Endothelial cell of umbilical vein (primary cell): ENCODE data around the gene KPNA1. TPM values are rescaled to one million over a fixed set of nuclear protein-coding genes. Genes with fewer than 3 reads are reported as not detected.

Source experiments
- BruUV-seq: library from RNA; stranded (reverse); fragments of 400-500 nt; replicated peaks from 2 replicates; lab custom pipeline; 2021; lab: Mats Ljungman, UMichigan
- CTCF ChIA-PET: fragments of 300-600, 350-600 bp; sonication (Branson Sonifier 250); formaldehyde crosslinking; loops from one replicate; lab custom pipeline; 2021; ENCODE audit warnings: antibody characterized with exemption, inconsistent platforms; lab: Charles Lee
- POLR2A ChIA-PET: fragments of 300-600, 350-600 bp; sonication (Branson Sonifier 250); formaldehyde crosslinking; loops from one replicate; lab custom pipeline; 2021; ENCODE audit warnings: antibody characterized with exemption, inconsistent platforms; lab: Charles Lee
- DNase-seq: peaks from one replicate; pipeline ENCODE4 v3.0.0-alpha.2; 2011; ENCODE audit warnings: low read depth, low spot score
- FAIRE-seq: peaks from 2 replicates; lab custom pipeline; 2011; peaks lifted over from hg19 to GRCh38; lab: Jason Lieb, UNC
- H2AFZ ChIP-seq: 2 replicates; pipeline ENCODE4 v1.6.0; 2012; ENCODE audit warnings: low read depth, low read length, control low read depth, inconsistent platforms
- H3K27ac ChIP-seq: 2 replicates; pipeline ENCODE4 v1.5.1; 2011; ENCODE audit warnings: low read depth, mild to moderate bottlenecking, control low read depth, low read length, moderate library complexity; ENCODE audit not compliant: insufficient read depth
- H3K27me3 ChIP-seq, 2 experiments: 2 replicates each; pipeline versions ENCODE4 v1.6.0 to v1.6.1; 2011; ENCODE audit warnings: low read length in 2 of 2, mixed read lengths in 1 of 2; ENCODE audit not compliant: control insufficient read depth in 2 of 2, insufficient read depth in 2 of 2
- H3K36me3 ChIP-seq, 2 experiments: 2 replicates in 1 of 2; 3 replicates in 1 of 2; pipeline ENCODE4 v1.5.1; 2011; ENCODE audit warnings: low read length in 2 of 2, mild to moderate bottlenecking in 1 of 2, moderate library complexity in 1 of 2; ENCODE audit not compliant: control insufficient read depth in 2 of 2, insufficient read depth in 2 of 2; ENCODE audit errors: extremely low read depth in 1 of 2
- H3K4me1 ChIP-seq: 3 replicates; pipeline ENCODE4 v1.5.1; 2011; ENCODE audit warnings: mild to moderate bottlenecking, low read length; ENCODE audit not compliant: control insufficient read depth, insufficient read depth; ENCODE audit errors: extremely low read depth
- H3K4me2 ChIP-seq: 2 replicates; pipeline ENCODE4 v1.6.1; 2011; ENCODE audit warnings: low read length, control low read depth, mixed read lengths; ENCODE audit not compliant: insufficient read depth
- H3K4me3 ChIP-seq, 3 experiments: fragments of 200-600 bp in 1 of 3; sonication (generic), shearing (Covaris generic) in 1 of 3; replicated peaks in 1 of 3; 2 replicates each; pipeline ENCODE4 v1.5.1; 2011 to 2016; ENCODE audit warnings: control low read depth in 3 of 3, low read length in 3 of 3, mild to moderate bottlenecking in 2 of 3, inconsistent platforms in 1 of 3, low read depth in 1 of 3, moderate library complexity in 1 of 3; ENCODE audit not compliant: insufficient read depth in 1 of 3
- H3K79me2 ChIP-seq: 2 replicates; pipeline ENCODE4 v1.6.0; 2012; ENCODE audit warnings: low read length, inconsistent platforms; ENCODE audit not compliant: control insufficient read depth, insufficient read depth
- H3K9ac ChIP-seq: replicated peaks from 2 replicates; pipeline ENCODE3; 2011; ENCODE audit warnings: low read length, control low read depth; ENCODE audit not compliant: insufficient read depth; ENCODE audit errors: extremely low read depth
- H3K9me1 ChIP-seq: replicated peaks from 3 replicates; pipeline ENCODE4 v1.6.0; 2011; ENCODE audit warnings: mild to moderate bottlenecking, low read length; ENCODE audit not compliant: control insufficient read depth, insufficient read depth; ENCODE audit errors: extremely low read depth
- H3K9me3 ChIP-seq: replicated peaks from 2 replicates; pipeline ENCODE4 v1.5.1; 2012; ENCODE audit warnings: low read length, inconsistent platforms; ENCODE audit not compliant: control insufficient read depth, insufficient read depth
- H4K20me1 ChIP-seq: replicated peaks from 2 replicates; pipeline ENCODE3; 2011; ENCODE audit warnings: mild to moderate bottlenecking, low read length; ENCODE audit not compliant: control insufficient read depth, insufficient read depth; ENCODE audit errors: extremely low read depth
- CTCF ChIP-seq, 2 donors: IDR thresholded peaks; 1 replicate in 1 of 2; 2 replicates in 1 of 2; pipeline ENCODE4 v1.5.1; 2011; ENCODE audit warnings: low read length in 2 of 2, mild to moderate bottlenecking in 2 of 2, moderate library complexity in 2 of 2, control low read depth in 1 of 2, inconsistent platforms in 1 of 2, low read depth in 1 of 2; ENCODE audit not compliant: insufficient read depth in 1 of 2; ENCODE audit errors: extremely low read depth in 1 of 2
- EZH2 ChIP-seq: IDR thresholded peaks from 2 replicates; pipeline ENCODE4 v1.6.1; 2012; ENCODE audit warnings: borderline replicate concordance, low read depth, mild to moderate bottlenecking, moderate library complexity, low read length, inconsistent platforms; ENCODE audit not compliant: severe bottlenecking
- FOS ChIP-seq: IDR thresholded peaks from 2 replicates; pipeline ENCODE4 v1.6.1; 2011; ENCODE audit warnings: mild to moderate bottlenecking, low read length, moderate library complexity, borderline replicate concordance; ENCODE audit not compliant: insufficient read depth
- GATA2 ChIP-seq: IDR thresholded peaks from 2 replicates; pipeline ENCODE4 v1.7.0; 2011; ENCODE audit warnings: low read depth, mild to moderate bottlenecking, moderate library complexity, mixed read lengths, low read length; ENCODE audit not compliant: insufficient read length, insufficient read depth
- JUN ChIP-seq: IDR thresholded peaks from 2 replicates; pipeline ENCODE4 v1.6.1; 2011; ENCODE audit warnings: borderline replicate concordance, low read depth; ENCODE audit not compliant: insufficient read length, insufficient read depth
- MAX ChIP-seq: IDR thresholded peaks from 2 replicates; pipeline ENCODE4 v1.6.1; 2011; ENCODE audit not compliant: insufficient read depth, insufficient read length
- MYC ChIP-seq: IDR thresholded peaks from one replicate; pipeline ENCODE4 v1.6.1; 2011; ENCODE audit warnings: mild to moderate bottlenecking, low read depth, low read length
- POLR2A ChIP-seq: IDR thresholded peaks from 2 replicates; pipeline ENCODE4 v1.6.1; 2012; ENCODE audit warnings: low read depth, mild to moderate bottlenecking, control low read depth, low read length
- POLR2AphosphoS5 ChIP-seq: IDR thresholded peaks from 2 replicates; pipeline ENCODE4 v1.6.1; 2012; ENCODE audit warnings: low read depth, mild to moderate bottlenecking, control low read depth, low read length, moderate library complexity; ENCODE audit not compliant: insufficient read depth
- dilution Hi-C: fragments of 300-500 bp; cut with MboI; formaldehyde crosslinking; loops from one replicate; pipeline ENCODE4 v1.15.0; 2019; ENCODE audit warnings: low sequenced_read_pairs; ENCODE audit not compliant: extremely low pct_ligation_motif_present
- intact Hi-C: fragments of 100-400 bp; cut with micrococcal nuclease; formaldehyde crosslinking; loops from one replicate; pipeline ENCODE4 v1.10.0; 2022
- polyA plus RNA-seq, 4 experiments: library from polyadenylated mRNA; depleted of rRNA in 3 of 4; stranded (reverse) in 3 of 4; unstranded in 1 of 4; fragments of >200 nt; gene quantifications; 2 replicates each; pipeline versions ENCODE4 v1.2.1 to v1.2.3, GENCODE V29; 2011 to 2012; ENCODE audit warnings: missing spikeins in 1 of 4
- total RNA-seq: library from RNA; stranded (reverse); gene quantifications from 2 replicates; pipeline ENCODE4 v1.2.3, GENCODE V29; 2021

Gene KPNA1
- total and polyA plus RNA-seq, 2 donors (not counting 3 experiments of a cell fraction or from before 2014, with no cell fraction given), result 24.4 to 110 TPM

- Histone ChIP-seq H3K9me1 (no peaks in the 10 kb centered on the region), H2AFZ (no peak overlapping the region), H3K4me1 (peaks cover 4% of the 10 kb centered on the region), H3K4me2 (no peak overlapping the region), H4K20me1 (no peaks in the 10 kb centered on the region), H3K36me3 (no peaks in the 10 kb centered on the region), H3K9ac (no peak overlapping the region), H3K79me2 (peaks cover 8% of the 10 kb centered on the region), H3K27me3 (no peaks in the 10 kb centered on the region), H3K9me3 (no peaks in the 10 kb centered on the region), H3K4me3 (no peak overlapping the region), H3K27ac (no peak overlapping the region)
- intact Hi-C loops, result no loop called here
- BruUV-seq, result no TSS peak
- FAIRE-seq (no peak), DNase-seq (no peak)
- TF ChIP-seq POLR2A (no peak), CTCF (IDR thresholded peaks at IDR 0.05; ENCODE audit: extremely low read depth in 1 of 2, insufficient read depth in 1 of 2, low read depth in 1 of 2, low read length in 2 of 2) (no peak)
- ChIA-PET POLR2A (no interaction called here), CTCF (interaction anchor here (3.0 kb wide), 1 partner anchor 18 kb away, joined by 22 read pairs; no protein-coding TSS in a partner anchor)
- dilution Hi-C loops, result no loop called here
Measured at GRCh38 chr3:122410111-122410510, 104.6 kb downstream of the KPNA1 start.

GRCh38 chr3:122409446-122409845, 105.3 kb downstream of the KPNA1 start:
- no TSS peak for BruUV-seq
- TF ChIP-seq POLR2A, result no peak
- no peak for TF ChIP-seq POLR2AphosphoS5
- no peak for TF ChIP-seq MAX
- TF ChIP-seq MYC, result no peak
- TF ChIP-seq GATA2, result no peak
- no peak for TF ChIP-seq EZH2
- no peak for TF ChIP-seq JUN
- TF ChIP-seq FOS, result no peak
- no peak for TF ChIP-seq CTCF (IDR thresholded peaks at IDR 0.05; ENCODE audit: extremely low read depth in 1 of 2, insufficient read depth in 1 of 2, low read depth in 1 of 2, low read length in 2 of 2)
- no peak overlapping the region for H2AFZ ChIP-seq
- peaks cover 1% of the 10 kb centered on the region for H3K79me2 ChIP-seq
- no peaks in the 10 kb centered on the region for H3K9me1 ChIP-seq
- FAIRE-seq (no peak), DNase-seq (no peak)
- no peaks in the 10 kb centered on the region for H3K27me3 ChIP-seq
- no peak overlapping the region for H3K4me2 ChIP-seq
- ChIA-PET CTCF (interaction anchor here (3.0 kb wide), 1 partner anchor 17 kb away, joined by 22 read pairs; no protein-coding TSS in a partner anchor), POLR2A (no interaction called here)
- H3K36me3 ChIP-seq, result no peaks in the 10 kb centered on the region
- H3K4me1 ChIP-seq, result no peaks in the 10 kb centered on the region
- no peaks in the 10 kb centered on the region for H4K20me1 ChIP-seq
- dilution Hi-C loops, result no loop called here
- no peaks in the 10 kb centered on the region for H3K9me3 ChIP-seq
- H3K4me3 ChIP-seq, result no peak overlapping the region
- no peak overlapping the region for H3K27ac ChIP-seq
- H3K9ac ChIP-seq, result no peak overlapping the region
- intact Hi-C loops, result no loop called here
